HepG2 (cell line): Measurements from ENCODE around the gene VAV2. TPM values are rescaled to one million over a fixed set of nuclear protein-coding genes. Genes with fewer than 3 reads are reported as not detected.

ENCODE experiments used
- AGO1 ChIP-seq: fragments of 200-400 bp; formaldehyde crosslinking; IDR thresholded peaks from 2 replicates; pipeline ENCODE4 v1.6.1; 2017; ENCODE audit warnings: mild to moderate bottlenecking, low read depth, low read length, moderate library complexity; ENCODE audit not compliant: poor library complexity, severe bottlenecking
- ATF7-NPFF ChIP-seq: sonication (generic); formaldehyde crosslinking; IDR thresholded peaks from 2 replicates; pipeline ENCODE4 v1.8.1; 2023; ENCODE audit warnings: mild to moderate bottlenecking, low read depth, missing genetic modification reagents, moderate library complexity
- CEBPG ChIP-seq: IDR thresholded peaks from 2 replicates; pipeline ENCODE4 v1.6.1; 2016
- GATA4 ChIP-seq: sonication (generic); IDR thresholded peaks from 2 replicates; pipeline ENCODE4 v1.6.1; 2016; ENCODE audit warnings: antibody characterized with exemption, low read depth, borderline replicate concordance
- GPN1 ChIP-seq: sonication (generic); formaldehyde crosslinking; IDR thresholded peaks from 2 replicates; pipeline ENCODE4 v1.5.1; 2020; ENCODE audit warnings: missing genetic modification reagents, borderline replicate concordance
- HOXA5 ChIP-seq: sonication (generic); formaldehyde crosslinking; IDR thresholded peaks from 2 replicates; pipeline ENCODE4 v1.4.0; 2020; ENCODE audit warnings: missing genetic modification reagents
- KMT2A ChIP-seq: sonication (generic); formaldehyde crosslinking; IDR thresholded peaks from 2 replicates; pipeline ENCODE4 v1.4.0; 2020; ENCODE audit warnings: missing genetic modification reagents
- MTF2 ChIP-seq: sonication (generic); formaldehyde crosslinking; IDR thresholded peaks from 2 replicates; pipeline ENCODE4 v1.5.0; 2020; ENCODE audit warnings: missing genetic modification reagents, borderline replicate concordance
- SALL1 ChIP-seq: sonication (generic); formaldehyde crosslinking; IDR thresholded peaks from 2 replicates; pipeline ENCODE4 v1.8.0; 2022; ENCODE audit warnings: mild to moderate bottlenecking, missing genetic modification reagents
- SIN3A ChIP-seq: IDR thresholded peaks from 2 replicates; pipeline ENCODE4 v1.6.1; 2011; ENCODE audit warnings: low read depth, mild to moderate bottlenecking, control low read depth, low read length, borderline replicate concordance
- TEAD3 ChIP-seq: optimal IDR thresholded peaks from 2 replicates; pipeline ENCODE3; 2016; ENCODE audit warnings: borderline replicate concordance
- TFAP4 ChIP-seq: sonication (generic); IDR thresholded peaks from 2 replicates; pipeline ENCODE4 v1.6.1; 2016; ENCODE audit warnings: low read depth, borderline replicate concordance
- YEATS4 ChIP-seq: sonication (generic); formaldehyde crosslinking; IDR thresholded peaks from 2 replicates; pipeline ENCODE4 v1.4.0; 2020; ENCODE audit warnings: missing genetic modification reagents, borderline replicate concordance
- ZFP36L2 ChIP-seq: sonication (generic); formaldehyde crosslinking; IDR thresholded peaks from 2 replicates; pipeline ENCODE4 v1.4.0; 2020; ENCODE audit warnings: missing genetic modification reagents
- ZFP37 ChIP-seq: sonication (generic); formaldehyde crosslinking; IDR thresholded peaks from 2 replicates; pipeline ENCODE4 v1.4.0; 2020; ENCODE audit warnings: missing genetic modification reagents, borderline replicate concordance
- ZNF260 ChIP-seq: sonication (generic); formaldehyde crosslinking; IDR thresholded peaks from 2 replicates; pipeline ENCODE4 v1.4.0; 2020; ENCODE audit warnings: missing genetic modification reagents, low read depth, mild to moderate bottlenecking, borderline replicate concordance
- ZNF3 ChIP-seq: IDR thresholded peaks from 2 replicates; pipeline ENCODE4 v1.7.0; 2017; ENCODE audit warnings: inconsistent platforms
- ZNF382 ChIP-seq: sonication (generic); formaldehyde crosslinking; IDR thresholded peaks from 2 replicates; pipeline ENCODE4 v1.5.0; 2020; ENCODE audit warnings: missing genetic modification reagents, mild to moderate bottlenecking, borderline replicate concordance
- ZNF550 ChIP-seq: sonication (generic); formaldehyde crosslinking; IDR thresholded peaks from 2 replicates; pipeline ENCODE4 v1.4.0; 2020; ENCODE audit warnings: mild to moderate bottlenecking, missing genetic modification reagents, borderline replicate concordance
- ZNF563 ChIP-seq: sonication (generic); formaldehyde crosslinking; IDR thresholded peaks from 2 replicates; pipeline ENCODE4 v1.8.0; 2022; ENCODE audit warnings: mild to moderate bottlenecking, moderate library complexity, missing genetic modification reagents
- ZZZ3 ChIP-seq: sonication (generic); formaldehyde crosslinking; IDR thresholded peaks from 2 replicates; pipeline ENCODE4 v1.4.0; 2020; ENCODE audit warnings: missing genetic modification reagents, mild to moderate bottlenecking, borderline replicate concordance
- polyA plus RNA-seq, 8 experiments: library from polyadenylated mRNA; depleted of rRNA in 3 of 8; stranded (reverse) in 7 of 8; unstranded in 1 of 8; fragments of >200 nt; fragmentation: Illumina TruSeq in 4 of 8; extraction: Trizol in 4 of 8; gene quantifications; 2 replicates each; pipeline versions ENCODE4 v1.2.1 to v1.2.3, GENCODE V29; 2011 to 2016; ENCODE audit warnings: low read depth in 4 of 8, missing spikeins in 1 of 8, mixed read lengths in 1 of 8; ENCODE audit not compliant: insufficient read depth in 1 of 8
- total RNA-seq, 5 experiments: library from RNA; depleted of rRNA; stranded (reverse); fragments of >200 nt; fragmentation: Illumina TruSeq; extraction: Trizol; gene quantifications; 2 replicates each; pipeline ENCODE4 v1.2.3, GENCODE V29; 2016; ENCODE audit warnings: low read depth in 1 of 5
- TF ChIP-seq, protein P1 (sequence below): sonication (generic); formaldehyde crosslinking; conservative IDR thresholded peaks from 2 replicates; pipeline ENCODE4 v1.4.0; 2020; ENCODE audit warnings: missing genetic modification reagents
- TF ChIP-seq, protein P2 (sequence below): sonication (generic); formaldehyde crosslinking; IDR thresholded peaks from 2 replicates; pipeline ENCODE4 v1.5.0; 2020; ENCODE audit warnings: missing genetic modification reagents
- TF ChIP-seq, protein P3 (sequence below): sonication (generic); formaldehyde crosslinking; IDR thresholded peaks from 2 replicates; pipeline ENCODE4 v1.9.0; 2021; ENCODE audit warnings: missing genetic modification reagents, mild to moderate bottlenecking, borderline replicate concordance

The VAV2 gene
- total and polyA plus RNA-seq, 2 of the 13 experiments (the other 11 are each of a cell fraction or from before 2014, with no cell fraction given), result 22.5 to 22.9 TPM

GRCh38 chr9:133884907-133885744, 107.0 kb downstream of the VAV2 start (continued):
- TF ChIP-seq, protein P1, sequence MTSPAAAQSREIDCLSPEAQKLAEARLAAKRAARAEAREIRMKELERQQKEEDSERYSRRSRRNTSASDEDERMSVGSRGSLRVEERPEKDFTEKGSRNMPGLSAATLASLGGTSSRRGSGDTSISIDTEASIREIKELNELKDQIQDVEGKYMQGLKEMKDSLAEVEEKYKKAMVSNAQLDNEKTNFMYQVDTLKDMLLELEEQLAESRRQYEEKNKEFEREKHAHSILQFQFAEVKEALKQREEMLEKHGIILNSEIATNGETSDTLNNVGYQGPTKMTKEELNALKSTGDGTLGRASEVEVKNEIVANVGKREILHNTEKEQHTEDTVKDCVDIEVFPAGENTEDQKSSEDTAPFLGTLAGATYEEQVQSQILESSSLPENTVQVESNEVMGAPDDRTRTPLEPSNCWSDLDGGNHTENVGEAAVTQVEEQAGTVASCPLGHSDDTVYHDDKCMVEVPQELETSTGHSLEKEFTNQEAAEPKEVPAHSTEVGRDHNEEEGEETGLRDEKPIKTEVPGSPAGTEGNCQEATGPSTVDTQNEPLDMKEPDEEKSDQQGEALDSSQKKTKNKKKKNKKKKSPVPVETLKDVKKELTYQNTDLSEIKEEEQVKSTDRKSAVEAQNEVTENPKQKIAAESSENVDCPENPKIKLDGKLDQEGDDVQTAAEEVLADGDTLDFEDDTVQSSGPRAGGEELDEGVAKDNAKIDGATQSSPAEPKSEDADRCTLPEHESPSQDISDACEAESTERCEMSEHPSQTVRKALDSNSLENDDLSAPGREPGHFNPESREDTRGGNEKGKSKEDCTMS (CRISPR knock-in tag), result no peak
- TF ChIP-seq ZNF550 (CRISPR knock-in tag), result no peak
- no peak for TF ChIP-seq ZNF260
- TF ChIP-seq HOXA5 (CRISPR knock-in tag), result peak; percentile 61
- no peak for TF ChIP-seq ZZZ3 (CRISPR knock-in tag)
- no peak for TF ChIP-seq ZNF382 (CRISPR knock-in tag)
- TF ChIP-seq AGO1, result no peak
- TF ChIP-seq CEBPG (CRISPR knock-in tag), result peak; percentile 72
- TF ChIP-seq, protein P2, sequence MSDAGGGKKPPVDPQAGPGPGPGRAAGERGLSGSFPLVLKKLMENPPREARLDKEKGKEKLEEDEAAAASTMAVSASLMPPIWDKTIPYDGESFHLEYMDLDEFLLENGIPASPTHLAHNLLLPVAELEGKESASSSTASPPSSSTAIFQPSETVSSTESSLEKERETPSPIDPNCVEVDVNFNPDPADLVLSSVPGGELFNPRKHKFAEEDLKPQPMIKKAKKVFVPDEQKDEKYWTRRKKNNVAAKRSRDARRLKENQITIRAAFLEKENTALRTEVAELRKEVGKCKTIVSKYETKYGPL (CRISPR knock-in tag), result no peak
- TF ChIP-seq YEATS4, result peak; percentile 60; the same call in 1 of the 2 replicates
- TF ChIP-seq, protein P3, sequence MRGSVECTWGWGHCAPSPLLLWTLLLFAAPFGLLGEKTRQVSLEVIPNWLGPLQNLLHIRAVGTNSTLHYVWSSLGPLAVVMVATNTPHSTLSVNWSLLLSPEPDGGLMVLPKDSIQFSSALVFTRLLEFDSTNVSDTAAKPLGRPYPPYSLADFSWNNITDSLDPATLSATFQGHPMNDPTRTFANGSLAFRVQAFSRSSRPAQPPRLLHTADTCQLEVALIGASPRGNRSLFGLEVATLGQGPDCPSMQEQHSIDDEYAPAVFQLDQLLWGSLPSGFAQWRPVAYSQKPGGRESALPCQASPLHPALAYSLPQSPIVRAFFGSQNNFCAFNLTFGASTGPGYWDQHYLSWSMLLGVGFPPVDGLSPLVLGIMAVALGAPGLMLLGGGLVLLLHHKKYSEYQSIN (CRISPR knock-in tag), result no peak
- peak; percentile 89 for TF ChIP-seq TFAP4
- TF ChIP-seq ZFP36L2 (CRISPR knock-in tag), result no peak
- TF ChIP-seq ZFP37, result peak; percentile 80; the same call in 1 of the 2 replicates
- TF ChIP-seq ZNF563 (CRISPR knock-in tag), result no peak
- TF ChIP-seq TEAD3 (CRISPR knock-in tag), result peak; percentile 91
- no peak for TF ChIP-seq KMT2A (CRISPR knock-in tag)
- no peak for TF ChIP-seq GATA4
- no peak for TF ChIP-seq ATF7-NPFF (CRISPR knock-in tag)
- TF ChIP-seq SIN3A, result 0 out of 2 replicates have a peak, but pooled peaks have one; percentile 60
- no peak for TF ChIP-seq GPN1 (CRISPR knock-in tag)
- TF ChIP-seq ZNF3, result no peak
- TF ChIP-seq SALL1 (CRISPR knock-in tag), result peak; percentile 96
- TF ChIP-seq MTF2 (CRISPR knock-in tag), result no peak
